GM19438 (cell line): ENCODE results near the gene DENND1A.

ENCODE experiments used
- ATAC-seq: cut with Tn5 transposase; IDR thresholded peaks from one replicate; pipeline ENCODE4 v1.9.1; 2021; ENCODE audit warnings: low read depth; ENCODE audit not compliant: unreplicated experiment

Gene DENND1A

DNA sequence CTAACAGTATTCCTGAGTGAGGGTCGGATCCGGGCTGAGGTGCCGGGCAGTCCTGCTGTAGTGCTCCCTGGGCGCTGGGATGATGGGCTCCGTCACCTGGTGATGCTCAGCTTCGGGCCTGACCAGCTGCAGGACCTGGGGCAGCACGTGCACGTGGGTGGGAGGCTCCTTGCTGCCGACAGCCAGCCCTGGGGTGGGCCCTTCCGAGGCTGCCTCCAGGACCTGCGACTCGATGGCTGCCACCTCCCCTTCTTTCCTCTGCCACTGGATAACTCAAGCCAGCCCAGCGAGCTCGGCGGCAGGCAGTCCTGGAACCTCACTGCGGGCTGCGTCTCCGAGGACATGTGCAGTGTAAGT lies 558.7 kb downstream of the DENND1A start:
- no peak for ATAC-seq

- ATAC-seq = no peak
Observed at GRCh38 chr9:123370526-123371227, 559.2 kb downstream of the DENND1A start.

GRCh38 chr9:123370108-123370507 lies 559.8 kb downstream of the DENND1A start:
- no peak for ATAC-seq

DNA sequence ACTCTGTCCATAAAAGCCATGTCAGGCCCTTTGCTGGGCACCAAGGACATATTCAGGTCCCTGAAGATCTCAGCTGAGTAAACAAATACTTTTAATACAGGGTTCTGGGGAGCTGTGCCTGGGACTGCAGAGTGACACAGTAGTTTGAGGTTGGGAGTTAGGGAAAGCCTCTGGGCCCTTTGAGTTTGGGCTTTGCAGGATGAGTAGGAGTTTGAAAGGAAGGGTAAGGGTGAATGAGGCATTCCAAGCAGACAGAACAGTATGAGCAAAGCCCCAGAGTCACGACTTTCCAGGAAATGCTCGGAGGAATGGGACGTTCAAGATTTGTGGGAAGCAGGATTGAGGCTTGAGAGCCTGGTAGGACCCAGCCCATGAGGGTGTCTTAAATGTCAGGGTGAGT lies 560.6 kb downstream of the DENND1A start:
- no peak for ATAC-seq

- no peak for ATAC-seq
Observed at GRCh38 chr9:123368536-123369153, 561.3 kb downstream of the DENND1A start.

GRCh38 chr9:123368023-123368422 lies 561.9 kb downstream of the DENND1A start:
- no peak for ATAC-seq

GRCh38 chr9:123365881-123366528 lies 563.9 kb downstream of the DENND1A start:
- no peak for ATAC-seq

GRCh38 chr9:123365287-123365880 lies 564.5 kb downstream of the DENND1A start:
- no peak for ATAC-seq

- no peak for ATAC-seq
Observed at GRCh38 chr9:123364241-123364824, 565.6 kb downstream of the DENND1A start.

DNA sequence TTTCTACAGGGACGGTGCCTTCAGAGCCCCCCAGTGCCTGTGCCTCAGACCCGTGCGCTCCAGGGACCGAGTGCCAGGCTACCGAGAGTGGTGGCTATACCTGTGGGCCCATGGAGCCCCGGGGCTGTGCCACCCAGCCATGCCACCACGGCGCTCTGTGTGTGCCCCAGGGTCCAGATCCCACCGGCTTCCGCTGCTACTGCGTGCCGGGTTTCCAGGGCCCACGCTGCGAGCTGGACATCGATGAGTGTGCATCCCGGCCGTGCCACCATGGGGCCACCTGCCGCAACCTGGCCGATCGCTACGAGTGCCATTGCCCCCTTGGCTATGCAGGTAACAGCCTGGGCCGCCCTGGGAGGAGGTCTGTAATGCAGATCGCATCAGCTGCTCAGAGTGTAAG lies 567.1 kb downstream of the DENND1A start:
- ATAC-seq = no peak

- no peak for ATAC-seq
Observed at GRCh38 chr9:123361731-123362510, 568.0 kb downstream of the DENND1A start.

DNA sequence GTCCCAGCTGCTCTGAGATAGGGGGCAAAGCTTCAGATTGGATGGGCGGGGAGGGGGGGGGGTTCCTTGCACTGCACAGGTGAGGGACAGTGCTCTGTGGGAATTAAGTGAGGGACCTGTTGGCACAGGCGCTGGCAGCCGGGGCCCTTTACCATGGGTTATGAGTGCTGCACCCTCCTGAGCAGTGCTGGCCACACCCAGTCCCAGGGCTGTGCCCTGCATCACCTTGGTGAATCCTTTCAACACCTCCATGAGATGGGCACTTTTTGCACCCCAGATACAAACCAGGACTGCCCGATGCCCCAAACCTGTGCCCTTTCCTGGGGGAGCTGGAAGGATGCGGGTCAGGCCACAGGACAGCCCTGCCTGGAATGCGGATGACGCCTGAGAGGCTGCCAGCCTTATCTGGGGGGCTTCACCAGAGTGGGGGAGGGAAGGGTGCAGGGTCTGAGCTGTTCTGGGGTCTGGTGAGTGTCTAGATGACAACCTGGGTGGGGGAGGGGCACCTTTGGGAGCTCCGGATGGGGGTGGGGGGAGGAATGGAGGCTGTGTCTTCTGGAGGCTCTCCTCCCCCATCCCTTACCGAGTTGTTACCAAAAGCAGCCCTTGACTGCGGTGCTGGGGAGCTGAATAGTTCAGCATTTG lies 568.7 kb downstream of the DENND1A start:
- ATAC-seq = no peak

DNA sequence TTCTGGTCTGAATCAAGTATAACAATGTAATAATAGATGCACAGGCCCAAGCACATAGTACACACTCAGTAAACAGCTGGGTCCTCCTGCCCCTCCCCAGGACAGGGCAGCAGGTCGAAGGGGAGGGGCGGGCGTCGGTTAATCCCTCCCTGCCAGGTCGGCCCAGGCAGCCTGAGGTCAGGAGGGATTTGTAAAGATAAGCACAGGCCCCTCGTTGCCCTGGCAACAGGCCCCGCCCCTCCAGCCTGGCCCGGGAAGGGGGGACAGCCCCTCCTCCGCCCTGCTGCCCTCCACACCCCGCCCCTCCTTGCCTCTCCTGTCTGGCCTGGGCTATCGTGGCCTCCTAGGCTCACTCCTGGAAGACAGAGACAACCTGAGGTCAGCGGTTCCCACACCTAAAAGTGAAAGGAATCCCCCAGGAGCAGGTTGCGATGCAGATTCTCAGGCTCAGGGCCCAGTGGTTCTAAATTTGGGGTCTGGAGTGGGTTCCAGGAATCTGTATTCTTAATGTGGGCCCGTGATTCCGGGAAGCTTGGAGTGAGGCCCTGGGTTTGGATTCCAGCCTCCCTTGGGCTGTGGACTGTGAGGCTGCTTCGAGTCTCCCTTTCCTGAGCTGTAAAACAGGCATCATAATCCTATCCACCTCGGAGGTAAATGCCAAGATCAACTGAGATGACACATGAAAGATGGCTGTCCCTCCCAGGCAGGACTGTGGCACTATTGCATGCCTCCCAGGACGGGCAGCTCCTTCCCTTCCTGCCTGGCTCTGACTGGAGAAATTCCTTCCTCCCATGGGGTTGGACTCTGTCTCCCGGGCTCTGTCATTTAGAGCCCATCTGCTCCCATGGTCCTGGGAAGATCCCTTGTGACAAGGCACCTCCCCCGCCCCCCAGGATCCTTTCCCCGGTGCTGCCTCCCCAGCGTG lies 569.5 kb downstream of the DENND1A start:
- no peak for ATAC-seq

- no peak for ATAC-seq
Observed at GRCh38 chr9:123359546-123359945, 570.4 kb downstream of the DENND1A start.

DNA sequence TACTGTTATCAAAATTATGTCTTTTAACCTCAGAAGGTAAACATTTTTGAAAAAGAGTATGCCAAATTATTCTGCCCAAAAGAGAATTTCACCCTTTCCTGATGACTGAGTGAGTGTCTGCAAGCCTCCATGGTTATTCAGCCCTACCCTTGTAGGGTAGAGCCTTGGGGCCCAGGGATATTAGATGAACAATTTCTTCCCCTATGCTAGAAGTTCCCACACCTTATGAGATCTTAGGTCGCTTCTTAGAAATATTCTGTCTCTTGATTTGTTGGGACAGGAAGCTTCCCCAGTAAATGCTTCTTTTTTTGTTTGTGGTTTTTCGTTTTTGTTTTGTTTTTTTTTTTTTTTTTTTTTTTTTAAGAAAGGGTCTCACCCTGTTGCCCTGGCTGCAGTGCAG lies 570.8 kb downstream of the DENND1A start:
- ATAC-seq = no peak

DNA sequence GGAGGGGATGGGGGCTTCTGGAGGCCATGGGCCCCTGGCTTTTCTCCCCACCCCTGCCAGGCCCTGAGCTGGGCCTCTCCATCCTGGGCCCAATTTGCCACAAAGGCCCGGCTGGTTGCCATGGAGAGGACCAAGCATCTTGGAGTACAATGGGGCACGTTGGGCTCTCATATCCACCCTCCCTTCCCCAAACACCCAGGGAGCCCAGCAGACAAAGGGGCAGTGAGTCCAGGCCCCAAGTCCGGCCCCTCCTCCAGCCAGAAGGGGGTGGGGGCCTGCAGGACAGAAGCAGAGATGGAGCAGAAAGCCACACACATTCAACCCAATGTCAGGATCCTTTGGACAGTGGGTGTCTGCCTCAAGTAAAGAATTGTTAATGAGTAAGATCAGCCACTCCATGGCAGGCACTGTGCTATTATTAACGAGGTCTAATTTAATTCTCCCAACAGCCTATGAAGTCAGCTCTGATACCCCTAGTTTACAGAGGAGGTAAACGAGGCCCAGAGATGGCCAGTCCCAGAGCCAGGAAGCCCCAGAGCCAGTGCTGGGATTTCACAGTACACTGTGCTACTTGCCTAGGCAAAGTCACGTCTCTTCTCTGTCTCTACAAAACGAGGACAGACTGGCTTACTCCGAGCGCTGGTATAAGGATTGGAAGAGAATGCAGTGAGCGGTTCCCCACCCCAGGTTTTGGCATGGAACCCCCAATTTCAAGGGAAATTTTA lies 571.6 kb downstream of the DENND1A start:
- ATAC-seq = no peak

DNA sequence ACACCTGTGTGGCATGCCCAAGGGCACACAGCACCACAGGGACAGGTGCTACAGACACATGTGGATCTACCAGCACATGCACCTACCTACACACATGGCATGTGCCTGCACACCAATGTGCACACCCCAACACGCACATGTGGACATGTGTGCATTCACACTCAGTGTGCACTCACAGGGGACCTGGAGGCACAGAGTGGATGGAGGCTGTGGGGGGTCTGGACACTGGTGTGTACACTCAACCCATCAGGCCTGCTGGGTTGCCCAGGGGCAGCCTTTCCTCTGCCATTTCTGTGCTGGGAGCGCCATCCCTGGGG lies 572.2 kb downstream of the DENND1A start:
- no peak for ATAC-seq
